Measurements from ENCODE around the gene HDAC9. TPM values are rescaled to one million over a fixed set of nuclear protein-coding genes. Genes with fewer than 3 reads are reported as not detected.

The HDAC9 gene
- polyA plus RNA-seq, 3 donors = 41.7 to 51.2 (median 44.2) TPM

DNA sequence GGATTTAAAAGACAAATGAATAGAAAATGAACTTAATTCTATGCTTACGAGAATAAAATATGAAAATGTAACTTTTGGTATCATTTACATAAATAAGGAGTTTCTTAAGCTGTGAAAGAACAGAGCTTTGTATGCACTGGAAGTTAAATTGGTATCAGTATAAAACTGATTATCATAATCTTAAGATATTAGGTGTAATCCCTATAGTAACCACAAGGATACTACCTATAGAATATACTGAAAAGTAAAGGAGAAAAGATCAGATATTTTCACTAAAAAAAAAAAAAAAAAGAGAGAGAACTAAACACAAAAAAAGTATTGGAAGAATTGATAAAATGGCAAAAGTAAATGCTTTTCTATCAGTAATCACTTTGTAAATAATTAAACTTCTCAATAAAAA lies 521.8 kb downstream of the HDAC9 start:
- intact Hi-C loops (cut with micrococcal nuclease) = no loop called here
- peaks cover 1 to 17% (median 8%) of the 10 kb centered on the region in 7 donors for H3K9me3 Mint-ChIP-seq
- no CpG with 5 or more reads among the region's 1 CpG for WGBS (ENCODE audit: insufficient coverage)
- H3K4me3 Mint-ChIP-seq = no peak overlapping the region
- H3K27ac Mint-ChIP-seq = no peak overlapping the region
- DNase-seq = no peak
- Histone ChIP-seq H3K4me2 (replicated peaks; ENCODE audit: extremely low read depth, low read length, poor library complexity, severe bottlenecking) (no peak overlapping the region), H3K9ac (ENCODE audit: insufficient read depth, low read length, poor library complexity, severe bottlenecking) (no peak overlapping the region), H3K4me3 (replicated peaks in 1 of 3; ENCODE audit: low read depth in 2 of 3, low read length in 3 of 3) (no peak overlapping the region), H3K36me3 (replicated peaks in 1 of 2; ENCODE audit: control insufficient read depth in 1 of 2, insufficient read depth in 2 of 2, low read length in 2 of 2) (no peaks in the 10 kb centered on the region), H4K20me1 (ENCODE audit: insufficient read depth, low read length) (no peaks in the 10 kb centered on the region), H3K79me2 (ENCODE audit: insufficient read depth, low read length) (no peaks in the 10 kb centered on the region), H3K27ac (ENCODE audit: low read depth in 1 of 2, low read length in 2 of 2) (no peak overlapping the region), H2AFZ (ENCODE audit: insufficient read depth, low read depth, low read length, poor library complexity, severe bottlenecking) (no peak overlapping the region), H3K27me3 (ENCODE audit: control insufficient read depth in 2 of 2, insufficient read depth in 2 of 2, low read length in 2 of 2) (no peaks in the 10 kb centered on the region), H3K4me1 (ENCODE audit: control insufficient read depth in 1 of 2, insufficient read depth in 2 of 2, low read length in 2 of 2) (no peaks in the 10 kb centered on the region), H3K9me3 (replicated peaks in 1 of 2; ENCODE audit: control insufficient read depth in 1 of 2, insufficient read depth in 1 of 2, low read length in 2 of 2) (peaks cover 5 to 6% of the 10 kb centered on the region in 2 donors)
- TF ChIP-seq, protein P1, sequence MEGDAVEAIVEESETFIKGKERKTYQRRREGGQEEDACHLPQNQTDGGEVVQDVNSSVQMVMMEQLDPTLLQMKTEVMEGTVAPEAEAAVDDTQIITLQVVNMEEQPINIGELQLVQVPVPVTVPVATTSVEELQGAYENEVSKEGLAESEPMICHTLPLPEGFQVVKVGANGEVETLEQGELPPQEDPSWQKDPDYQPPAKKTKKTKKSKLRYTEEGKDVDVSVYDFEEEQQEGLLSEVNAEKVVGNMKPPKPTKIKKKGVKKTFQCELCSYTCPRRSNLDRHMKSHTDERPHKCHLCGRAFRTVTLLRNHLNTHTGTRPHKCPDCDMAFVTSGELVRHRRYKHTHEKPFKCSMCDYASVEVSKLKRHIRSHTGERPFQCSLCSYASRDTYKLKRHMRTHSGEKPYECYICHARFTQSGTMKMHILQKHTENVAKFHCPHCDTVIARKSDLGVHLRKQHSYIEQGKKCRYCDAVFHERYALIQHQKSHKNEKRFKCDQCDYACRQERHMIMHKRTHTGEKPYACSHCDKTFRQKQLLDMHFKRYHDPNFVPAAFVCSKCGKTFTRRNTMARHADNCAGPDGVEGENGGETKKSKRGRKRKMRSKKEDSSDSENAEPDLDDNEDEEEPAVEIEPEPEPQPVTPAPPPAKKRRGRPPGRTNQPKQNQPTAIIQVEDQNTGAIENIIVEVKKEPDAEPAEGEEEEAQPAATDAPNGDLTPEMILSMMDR (IDR thresholded peaks at IDR 0.05) = no peak
- H3K4me1 Mint-ChIP-seq = no peaks in the 10 kb centered on the region
- no peaks in the 10 kb centered on the region for H3K36me3 Mint-ChIP-seq
- H3K27me3 Mint-ChIP-seq (ENCODE audit: low read depth in 3 of 3) = peaks cover 2% of the 10 kb centered on the region in 3 donors

DNA sequence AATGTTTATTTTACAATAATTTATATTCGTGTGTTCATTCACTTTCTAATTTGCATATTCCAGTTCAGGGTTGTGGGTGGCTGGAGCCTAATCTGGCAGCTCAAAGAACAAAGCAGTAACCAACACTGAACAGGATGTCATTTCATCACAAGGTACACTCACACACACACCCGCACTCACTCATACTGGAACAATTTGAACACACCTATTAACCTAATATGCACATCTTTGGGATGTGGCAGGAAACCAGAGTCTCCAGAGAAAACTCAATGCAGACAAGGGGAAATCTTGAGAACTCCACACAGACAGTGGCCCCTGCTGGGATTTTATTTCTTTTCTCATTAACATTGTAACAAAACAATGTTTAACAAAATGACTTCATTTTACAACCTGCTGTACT lies 524.5 kb downstream of the HDAC9 start:
- Histone ChIP-seq H3K4me3 (replicated peaks in 1 of 3; ENCODE audit: low read depth in 2 of 3, low read length in 3 of 3) (no peak overlapping the region), H3K27ac (ENCODE audit: low read depth in 1 of 2, low read length in 2 of 2) (no peak overlapping the region), H4K20me1 (ENCODE audit: insufficient read depth, low read length) (no peaks in the 10 kb centered on the region), H3K27me3 (ENCODE audit: control insufficient read depth in 2 of 2, insufficient read depth in 2 of 2, low read length in 2 of 2) (no peaks in the 10 kb centered on the region), H2AFZ (ENCODE audit: insufficient read depth, low read depth, low read length, poor library complexity, severe bottlenecking) (no peak overlapping the region), H3K9ac (ENCODE audit: insufficient read depth, low read length, poor library complexity, severe bottlenecking) (no peak overlapping the region), H3K9me3 (replicated peaks in 1 of 2; ENCODE audit: control insufficient read depth in 1 of 2, insufficient read depth in 1 of 2, low read length in 2 of 2) (peaks cover 5 to 6% of the 10 kb centered on the region in 2 donors), H3K36me3 (replicated peaks in 1 of 2; ENCODE audit: control insufficient read depth in 1 of 2, insufficient read depth in 2 of 2, low read length in 2 of 2) (no peaks in the 10 kb centered on the region), H3K79me2 (ENCODE audit: insufficient read depth, low read length) (no peaks in the 10 kb centered on the region), H3K4me2 (replicated peaks; ENCODE audit: extremely low read depth, low read length, poor library complexity, severe bottlenecking) (no peak overlapping the region), H3K4me1 (ENCODE audit: control insufficient read depth in 1 of 2, insufficient read depth in 2 of 2, low read length in 2 of 2) (no peaks in the 10 kb centered on the region)
- Mint-ChIP-seq H3K27ac (no peak overlapping the region), H3K4me3 (no peak overlapping the region), H3K27me3 (ENCODE audit: low read depth in 3 of 3) (peaks cover under 1 to 2% (median 2%) of the 10 kb centered on the region in 3 donors), H3K36me3 (no peaks in the 10 kb centered on the region), H3K9me3 (peaks cover 0 to 14% (median 7%) of the 10 kb centered on the region in 7 donors), H3K4me1 (no peaks in the 10 kb centered on the region)
- no peak for DNase-seq
- intact Hi-C loops (cut with micrococcal nuclease) = no loop called here
- WGBS (ENCODE audit: insufficient coverage) = no CpG with 5 or more reads among the region's 2 CpGs
- TF ChIP-seq, protein P1 (IDR thresholded peaks at IDR 0.05) = no peak
